ENCODE results near the gene STT3A. TPM values are rescaled to one million over a fixed set of nuclear protein-coding genes. Genes with fewer than 3 reads are reported as not detected.

Gene STT3A
- total RNA-seq, 1 donor from 2014 or later = 91.6 TPM

DNA sequence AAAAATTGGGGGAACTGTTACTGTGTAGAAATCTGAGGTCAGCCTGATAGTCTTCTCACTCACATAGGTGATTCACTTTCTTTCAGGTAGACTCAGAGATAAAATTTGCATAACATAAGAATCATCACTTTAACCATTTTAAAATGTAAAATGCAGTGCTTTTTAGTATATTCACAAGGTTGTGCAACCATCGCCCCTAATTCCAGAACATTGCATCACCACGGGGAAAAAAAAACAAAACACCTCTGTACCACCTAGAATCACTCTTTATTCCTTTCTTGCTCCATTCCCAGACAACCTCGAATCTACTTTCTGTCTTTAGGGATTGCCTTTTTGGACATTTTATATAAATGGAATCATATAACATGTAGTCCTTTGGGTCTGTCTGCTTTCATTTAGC lies 53.2 kb downstream of the STT3A start:
- TF ChIP-seq POLR2AphosphoS5 (IDR thresholded peaks at IDR 0.05; ENCODE audit: insufficient read depth in 1 of 2, low read depth in 1 of 2) = no peak
- TF ChIP-seq POLR2A (IDR thresholded peaks at IDR 0.05) = no peak
- TF ChIP-seq, protein P1, sequence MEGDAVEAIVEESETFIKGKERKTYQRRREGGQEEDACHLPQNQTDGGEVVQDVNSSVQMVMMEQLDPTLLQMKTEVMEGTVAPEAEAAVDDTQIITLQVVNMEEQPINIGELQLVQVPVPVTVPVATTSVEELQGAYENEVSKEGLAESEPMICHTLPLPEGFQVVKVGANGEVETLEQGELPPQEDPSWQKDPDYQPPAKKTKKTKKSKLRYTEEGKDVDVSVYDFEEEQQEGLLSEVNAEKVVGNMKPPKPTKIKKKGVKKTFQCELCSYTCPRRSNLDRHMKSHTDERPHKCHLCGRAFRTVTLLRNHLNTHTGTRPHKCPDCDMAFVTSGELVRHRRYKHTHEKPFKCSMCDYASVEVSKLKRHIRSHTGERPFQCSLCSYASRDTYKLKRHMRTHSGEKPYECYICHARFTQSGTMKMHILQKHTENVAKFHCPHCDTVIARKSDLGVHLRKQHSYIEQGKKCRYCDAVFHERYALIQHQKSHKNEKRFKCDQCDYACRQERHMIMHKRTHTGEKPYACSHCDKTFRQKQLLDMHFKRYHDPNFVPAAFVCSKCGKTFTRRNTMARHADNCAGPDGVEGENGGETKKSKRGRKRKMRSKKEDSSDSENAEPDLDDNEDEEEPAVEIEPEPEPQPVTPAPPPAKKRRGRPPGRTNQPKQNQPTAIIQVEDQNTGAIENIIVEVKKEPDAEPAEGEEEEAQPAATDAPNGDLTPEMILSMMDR (IDR thresholded peaks at IDR 0.05) = no peak
- no peak overlapping the region for H3K27ac ChIP-seq
- H3K4me3 ChIP-seq = no peak overlapping the region
- DNase-seq (ENCODE audit: extremely low spot score in 2 of 2) = no peak
- no peaks in the 10 kb centered on the region for H3K4me1 ChIP-seq
- intact Hi-C loops (cut with DNase I) = no loop called here
- H3K27me3 ChIP-seq = no peaks in the 10 kb centered on the region
- no peaks in the 10 kb centered on the region for H3K9me3 ChIP-seq
- no peaks in the 10 kb centered on the region for H3K36me3 ChIP-seq

DNA sequence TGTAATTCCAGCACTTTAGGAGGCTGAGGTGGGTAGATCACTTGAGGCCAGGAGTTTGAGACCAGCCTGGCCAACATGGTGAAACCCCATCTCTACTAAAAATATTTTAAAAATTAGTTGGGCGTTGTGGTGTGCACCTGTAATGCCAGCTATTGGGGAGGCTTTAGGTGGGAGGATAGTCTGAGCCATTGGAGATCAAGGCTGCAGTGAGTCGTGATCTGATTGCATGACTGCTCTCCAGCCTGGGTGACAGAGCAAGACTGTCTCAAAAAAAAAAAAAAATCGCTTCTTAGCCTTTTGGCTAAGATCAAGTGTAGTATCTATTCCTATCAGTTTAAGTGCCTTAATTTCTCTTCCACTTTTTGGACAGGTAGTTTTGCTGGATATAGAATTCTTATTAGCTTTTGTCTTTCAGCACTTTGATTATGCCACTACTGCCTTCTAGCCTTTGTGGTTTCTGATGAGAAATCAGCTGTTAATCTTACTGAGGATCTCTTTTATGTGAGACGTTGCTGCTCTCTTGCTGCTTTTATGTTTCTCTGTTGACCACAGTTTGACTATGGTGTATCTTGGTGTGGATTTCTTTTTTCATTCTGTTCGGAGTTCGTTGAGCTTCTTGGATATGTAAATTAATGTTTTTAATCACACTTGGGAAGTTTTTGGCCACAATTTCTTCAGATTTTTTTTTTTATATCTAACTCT lies 57.0 kb downstream of the STT3A start:
- Histone ChIP-seq H3K27ac (no peak overlapping the region), H3K4me3 (no peak overlapping the region), H3K36me3 (no peaks in the 10 kb centered on the region), H3K9me3 (no peaks in the 10 kb centered on the region), H3K27me3 (no peaks in the 10 kb centered on the region), H3K4me1 (no peaks in the 10 kb centered on the region)
- intact Hi-C loops (cut with DNase I) = no loop called here
- DNase-seq (ENCODE audit: extremely low spot score in 2 of 2) = no peak
- no peak for TF ChIP-seq POLR2AphosphoS5 (IDR thresholded peaks at IDR 0.05; ENCODE audit: insufficient read depth in 1 of 2, low read depth in 1 of 2)
- TF ChIP-seq, protein P1 (IDR thresholded peaks at IDR 0.05) = no peak
- TF ChIP-seq POLR2A (IDR thresholded peaks at IDR 0.05) = no peak

DNA sequence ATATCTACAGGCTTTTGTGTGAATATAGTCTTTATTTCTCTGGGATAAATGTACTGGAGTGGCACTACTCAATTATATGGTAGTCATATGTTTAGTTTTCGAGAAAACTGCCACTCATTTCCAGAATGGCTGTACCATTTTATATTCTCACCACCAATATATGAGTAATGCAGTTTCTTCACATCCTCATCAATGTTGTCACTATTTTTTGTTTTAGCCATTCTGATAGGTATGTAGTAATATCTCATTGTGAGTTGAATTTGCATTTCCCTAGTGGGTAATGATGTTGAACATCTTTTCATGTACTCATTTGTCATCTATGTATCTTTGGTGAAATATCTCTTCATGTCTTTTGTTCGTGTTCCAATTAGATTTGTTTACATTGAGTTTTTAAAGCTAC lies 70.0 kb downstream of the STT3A start:
- no peaks in the 10 kb centered on the region for H3K27me3 ChIP-seq
- intact Hi-C loops (cut with DNase I) = no loop called here
- H3K9me3 ChIP-seq = no peaks in the 10 kb centered on the region
- TF ChIP-seq POLR2AphosphoS5 (IDR thresholded peaks at IDR 0.05; ENCODE audit: insufficient read depth in 1 of 2, low read depth in 1 of 2) = no peak
- DNase-seq (ENCODE audit: extremely low spot score in 2 of 2) = no peak
- no peak overlapping the region for H3K27ac ChIP-seq
- H3K4me1 ChIP-seq = no peaks in the 10 kb centered on the region
- H3K4me3 ChIP-seq = no peak overlapping the region
- no peaks in the 10 kb centered on the region for H3K36me3 ChIP-seq

DNA sequence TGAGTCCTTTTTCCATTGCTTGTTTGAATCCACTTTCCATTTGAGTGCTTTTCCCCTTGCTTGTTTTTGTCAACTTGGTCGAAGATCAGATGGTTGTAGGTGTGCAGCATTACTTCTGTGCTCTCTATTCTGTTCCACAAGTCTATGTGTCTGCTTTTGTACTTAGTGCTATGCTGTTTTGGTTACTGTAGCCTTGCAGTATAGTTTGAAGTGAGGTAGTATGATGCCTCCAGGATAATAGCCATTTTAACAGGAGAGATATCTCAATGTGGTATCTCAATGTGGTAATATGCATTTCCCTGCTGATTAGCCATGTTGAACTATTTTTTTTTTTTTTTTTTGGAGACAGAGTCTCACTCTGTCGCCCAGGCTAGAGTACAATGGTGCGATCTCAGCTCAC lies 71.3 kb downstream of the STT3A start:
- Histone ChIP-seq H3K27ac (no peak overlapping the region), H3K27me3 (no peaks in the 10 kb centered on the region), H3K9me3 (no peaks in the 10 kb centered on the region), H3K36me3 (no peaks in the 10 kb centered on the region), H3K4me3 (no peak overlapping the region), H3K4me1 (no peaks in the 10 kb centered on the region)
- TF ChIP-seq, protein P1 (IDR thresholded peaks at IDR 0.05) = no peak
- TF ChIP-seq POLR2AphosphoS5 (IDR thresholded peaks at IDR 0.05; ENCODE audit: insufficient read depth in 1 of 2, low read depth in 1 of 2) (no peak), POLR2A (IDR thresholded peaks at IDR 0.05) (no peak)
- DNase-seq (ENCODE audit: extremely low spot score in 2 of 2) = no peak
- intact Hi-C loops (cut with DNase I) = no loop called here

DNA sequence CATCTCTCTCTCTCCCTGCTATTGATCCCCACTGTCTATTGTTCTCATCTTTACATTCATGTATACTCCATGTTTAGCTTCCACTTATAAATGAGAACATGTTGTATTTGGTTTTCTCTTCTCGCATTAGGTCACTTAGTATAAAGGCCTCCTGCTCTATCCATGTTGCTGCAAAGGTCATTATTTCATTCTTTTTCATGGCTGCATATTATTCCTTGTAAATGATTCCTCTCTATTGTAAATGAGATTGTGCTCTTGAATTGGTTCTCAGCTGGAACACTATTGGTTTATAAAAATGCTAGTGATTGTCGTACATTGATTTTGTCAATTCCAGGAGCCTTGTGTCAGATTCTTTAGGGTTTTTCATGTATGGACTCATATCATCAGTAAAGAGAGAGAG lies 74.5 kb downstream of the STT3A start:
- Histone ChIP-seq H3K27me3 (no peaks in the 10 kb centered on the region), H3K4me3 (no peak overlapping the region), H3K36me3 (no peaks in the 10 kb centered on the region), H3K27ac (no peak overlapping the region), H3K9me3 (no peaks in the 10 kb centered on the region), H3K4me1 (no peaks in the 10 kb centered on the region)
- intact Hi-C loops (cut with DNase I) = no loop called here
- TF ChIP-seq POLR2AphosphoS5 (IDR thresholded peaks at IDR 0.05; ENCODE audit: insufficient read depth in 1 of 2, low read depth in 1 of 2) = no peak
- TF ChIP-seq POLR2A (IDR thresholded peaks at IDR 0.05) = no peak
- TF ChIP-seq, protein P1 (IDR thresholded peaks at IDR 0.05) = no peak
- DNase-seq (ENCODE audit: extremely low spot score in 2 of 2) = no peak
